ENCODE data around the gene RNU5B-1.
A peak's percentile ranks its signal among the peaks of the same experiment; 100 is the strongest.
"Not testable (repeated sequence)": the region's sequence is repeated elsewhere in the genome, so short reads cannot be mapped to it uniquely, and the experiment has no call there.

DNA sequence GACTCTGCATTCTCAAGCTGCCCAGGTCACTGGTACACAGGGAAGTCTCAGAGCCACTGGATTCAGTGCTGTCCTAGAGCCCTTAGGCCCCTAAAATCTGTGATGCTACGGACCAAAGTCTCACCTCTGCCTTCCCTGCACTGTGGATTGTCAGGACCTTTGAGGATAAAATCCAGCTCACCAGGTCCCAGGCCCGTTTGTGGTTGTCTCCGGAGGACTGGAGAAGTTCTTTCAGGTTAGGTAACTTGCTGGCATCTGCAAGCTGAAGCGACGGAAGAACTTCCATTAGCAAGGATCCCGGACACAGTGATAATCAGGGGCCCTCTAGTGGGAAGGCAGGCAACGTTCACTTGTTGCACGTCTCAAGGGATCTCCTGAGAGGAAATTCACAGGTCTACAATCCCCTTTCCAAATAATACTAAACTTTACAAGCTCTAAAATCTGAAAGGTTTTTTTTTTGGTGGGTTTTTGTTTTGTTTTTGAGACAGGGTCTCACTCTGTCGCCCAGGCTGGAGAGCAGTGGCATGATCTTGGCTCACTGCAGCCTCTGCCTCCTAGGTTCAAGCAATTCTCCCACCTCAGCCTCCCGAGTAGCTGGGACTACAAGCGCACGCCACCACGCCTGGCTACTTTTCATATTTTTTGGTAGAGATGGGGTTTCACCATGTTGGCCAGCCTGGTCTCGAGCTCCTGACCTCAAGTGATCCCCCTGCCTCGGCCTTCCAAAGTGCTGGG is 33.5 kb upstream of the RNU5B-1 start:
- TF ChIP-seq POLR2AphosphoS5, POLR2A (IDR thresholded peaks at IDR 0.05): not testable (repeated sequence)
- TF ChIP-seq, protein P1, sequence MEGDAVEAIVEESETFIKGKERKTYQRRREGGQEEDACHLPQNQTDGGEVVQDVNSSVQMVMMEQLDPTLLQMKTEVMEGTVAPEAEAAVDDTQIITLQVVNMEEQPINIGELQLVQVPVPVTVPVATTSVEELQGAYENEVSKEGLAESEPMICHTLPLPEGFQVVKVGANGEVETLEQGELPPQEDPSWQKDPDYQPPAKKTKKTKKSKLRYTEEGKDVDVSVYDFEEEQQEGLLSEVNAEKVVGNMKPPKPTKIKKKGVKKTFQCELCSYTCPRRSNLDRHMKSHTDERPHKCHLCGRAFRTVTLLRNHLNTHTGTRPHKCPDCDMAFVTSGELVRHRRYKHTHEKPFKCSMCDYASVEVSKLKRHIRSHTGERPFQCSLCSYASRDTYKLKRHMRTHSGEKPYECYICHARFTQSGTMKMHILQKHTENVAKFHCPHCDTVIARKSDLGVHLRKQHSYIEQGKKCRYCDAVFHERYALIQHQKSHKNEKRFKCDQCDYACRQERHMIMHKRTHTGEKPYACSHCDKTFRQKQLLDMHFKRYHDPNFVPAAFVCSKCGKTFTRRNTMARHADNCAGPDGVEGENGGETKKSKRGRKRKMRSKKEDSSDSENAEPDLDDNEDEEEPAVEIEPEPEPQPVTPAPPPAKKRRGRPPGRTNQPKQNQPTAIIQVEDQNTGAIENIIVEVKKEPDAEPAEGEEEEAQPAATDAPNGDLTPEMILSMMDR (IDR thresholded peaks at IDR 0.05 in 8 of 11, conservative IDR thresholded peaks at IDR 0.05 in 3 of 11): peak in 9 of 11 experiments; percentile 14 to 66 (median 49)

All from spleen (tissue), 7 donors.